Liver (tissue), 9 donors: ENCODE results near the gene COX8A. TPM values are rescaled to one million over a fixed set of nuclear protein-coding genes. Genes with fewer than 3 reads are reported as not detected.

Source experiments
- DNase-seq: peaks from one replicate; pipeline ENCODE4 v3.0.0-alpha.2; 2017; ENCODE audit warnings: low spot score
- H3K27ac ChIP-seq, 2 donors: one replicate each; pipeline ENCODE4 v1.7.0; 2013; ENCODE audit warnings: inconsistent platforms in 2 of 2, low read length in 2 of 2, control low read depth in 1 of 2, low read depth in 1 of 2, mild to moderate bottlenecking in 1 of 2
- H3K27me3 ChIP-seq, 4 donors: one replicate each; pipeline versions ENCODE4 v1.6.1 to v1.7.0; 2013; ENCODE audit warnings: low read length in 3 of 4, inconsistent platforms in 1 of 4, mild to moderate bottlenecking in 1 of 4, moderate library complexity in 1 of 4; ENCODE audit not compliant: control insufficient read depth in 4 of 4, insufficient read depth in 4 of 4
- H3K36me3 ChIP-seq, 4 donors: one replicate each; pipeline versions ENCODE4 v1.6.1 to v1.7.0; 2013; ENCODE audit warnings: low read length in 3 of 4, mild to moderate bottlenecking in 3 of 4, low read depth in 1 of 4, moderate library complexity in 1 of 4; ENCODE audit not compliant: control insufficient read depth in 4 of 4, insufficient read depth in 3 of 4
- H3K4me1 ChIP-seq, 4 donors: one replicate each; pipeline versions ENCODE4 v1.6.1 to v1.7.0; 2013; ENCODE audit warnings: low read length in 3 of 4, mild to moderate bottlenecking in 3 of 4, moderate library complexity in 1 of 4; ENCODE audit not compliant: control insufficient read depth in 4 of 4, insufficient read depth in 4 of 4
- H3K4me3 ChIP-seq, 3 donors: one replicate each; pipeline versions ENCODE4 v1.6.1 to v1.7.0; 2013; ENCODE audit warnings: low read length in 3 of 3, control low read depth in 1 of 3, low read depth in 1 of 3, mild to moderate bottlenecking in 1 of 3
- H3K9ac ChIP-seq, 2 donors: one replicate each; pipeline ENCODE4 v1.7.0; 2013; ENCODE audit warnings: low read length in 2 of 2, mild to moderate bottlenecking in 2 of 2, moderate library complexity in 2 of 2, control low read depth in 1 of 2, low read depth in 1 of 2
- H3K9me3 ChIP-seq, 4 donors: one replicate each; pipeline versions ENCODE4 v1.6.1 to v1.7.0; 2013; ENCODE audit warnings: low read length in 3 of 4; ENCODE audit not compliant: control insufficient read depth in 4 of 4
- CTCF ChIP-seq: fragments of 150-350 bp; IDR thresholded peaks from 2 replicates; pipeline ENCODE4 v1.5.1; 2017; ENCODE audit warnings: improper control_type of control experiment, low read depth, low read length; ENCODE audit not compliant: missing input control
- EGR1 ChIP-seq, 2 donors: IDR thresholded peaks; 2 replicates each; pipeline ENCODE4 v1.6.1; 2016 to 2018; ENCODE audit warnings: antibody characterized with exemption in 2 of 2, low read depth in 2 of 2
- FOXA1 ChIP-seq: IDR thresholded peaks from 2 replicates; pipeline ENCODE4 v1.6.1; 2016; ENCODE audit warnings: antibody characterized with exemption
- FOXA2 ChIP-seq: IDR thresholded peaks from 2 replicates; pipeline ENCODE4 v1.6.1; 2016; ENCODE audit warnings: antibody characterized with exemption
- GABPA ChIP-seq, 2 donors: IDR thresholded peaks in 1 of 2; conservative IDR thresholded peaks in 1 of 2; 2 replicates each; pipeline ENCODE4 v1.6.1; 2016; ENCODE audit warnings: antibody characterized with exemption in 2 of 2, mild to moderate bottlenecking in 1 of 2, moderate library complexity in 1 of 2
- HNF4A ChIP-seq, 2 donors: conservative IDR thresholded peaks; 2 replicates each; pipeline ENCODE4 v1.6.1; 2016; ENCODE audit warnings: antibody characterized with exemption in 2 of 2, mild to moderate bottlenecking in 2 of 2
- JUND ChIP-seq, 2 donors: IDR thresholded peaks; 2 replicates each; pipeline ENCODE4 v1.6.1; 2016; ENCODE audit warnings: antibody characterized with exemption in 2 of 2
- MAX ChIP-seq: IDR thresholded peaks from 2 replicates; pipeline ENCODE4 v1.6.1; 2016; ENCODE audit warnings: antibody characterized with exemption
- NR2F2 ChIP-seq: IDR thresholded peaks from 2 replicates; pipeline ENCODE4 v1.6.1; 2016; ENCODE audit warnings: antibody characterized with exemption
- REST ChIP-seq: IDR thresholded peaks from 2 replicates; pipeline ENCODE4 v1.6.1; 2016; ENCODE audit warnings: antibody characterized with exemption, mild to moderate bottlenecking
- RXRA ChIP-seq, 2 donors: IDR thresholded peaks; 2 replicates each; pipeline ENCODE4 v1.6.1; 2017 to 2018; ENCODE audit warnings: antibody characterized with exemption in 2 of 2, mild to moderate bottlenecking in 1 of 2
- SP1 ChIP-seq: IDR thresholded peaks from 2 replicates; pipeline ENCODE4 v1.6.1; 2018; ENCODE audit warnings: antibody characterized with exemption, mild to moderate bottlenecking
- TAF1 ChIP-seq: conservative IDR thresholded peaks from 2 replicates; pipeline ENCODE4 v1.6.1; 2016; ENCODE audit warnings: antibody characterized with exemption, mild to moderate bottlenecking
- YY1 ChIP-seq: IDR thresholded peaks from 2 replicates; pipeline ENCODE4 v1.6.1; 2016; ENCODE audit warnings: antibody characterized with exemption, mild to moderate bottlenecking
- ZBTB33 ChIP-seq: IDR thresholded peaks from 2 replicates; pipeline ENCODE4 v1.6.1; 2016; ENCODE audit warnings: antibody characterized with exemption
- WGBS: extraction: QIAGEN DNeasy Blood & Tissue Kit; methylation state at CpG from one replicate; pipeline ENCODE4 v1.1.7; 2013; 5-methylcytosine and 5-hydroxymethylcytosine counted together
- polyA plus RNA-seq, 2 donors: library from polyadenylated mRNA; stranded (reverse) in 1 of 2; unstranded in 1 of 2; fragments of 200-250 nt in 1 of 2; fragments of >200 nt in 1 of 2; fragmentation: Nextera tagmentation in 1 of 2; extraction: Ambion mirVana in 1 of 2; gene quantifications; one replicate each; pipeline versions ENCODE4 v1.2.1 to v1.2.3, GENCODE V29; 2013 to 2015
- total RNA-seq, 2 donors: library from RNA; depleted of rRNA; stranded (reverse); fragments of >200 nt; gene quantifications; one replicate each; pipeline ENCODE4 v1.2.3, GENCODE V29; 2014
- donor health status: healthy.
- donor health status: healthy.
- donor health status: healthy.
- donor health status: healthy.
- donor health status: healthy.

Gene COX8A
- total and polyA plus RNA-seq, 4 donors = 250 to 586 (median 363) TPM

GRCh38 chr11:64020976-64021756 is 46.7 kb downstream of the COX8A start:
- Histone ChIP-seq H3K9me3 (no peaks in the 10 kb centered on the region), H3K27ac (no peak overlapping the region), H3K4me1 (no peaks in the 10 kb centered on the region), H3K27me3 (no peaks in the 10 kb centered on the region), H3K9ac (no peak overlapping the region), H3K36me3 (no peaks in the 10 kb centered on the region), H3K4me3 (no peak overlapping the region)
- 90% methylated on average over 22 of the region's 22 CpGs for WGBS
- TF ChIP-seq YY1 (no peak), REST (no peak), RXRA (IDR thresholded peaks at IDR 0.05) (no peak), HNF4A (conservative IDR thresholded peaks at IDR 0.05) (no peak), MAX (no peak)
- no peak for DNase-seq

- Histone ChIP-seq H3K9ac (no peak overlapping the region), H3K27me3 (no peaks in the 10 kb centered on the region), H3K4me1 (no peaks in the 10 kb centered on the region), H3K9me3 (no peaks in the 10 kb centered on the region), H3K36me3 (no peaks in the 10 kb centered on the region), H3K4me3 (no peak overlapping the region), H3K27ac (no peak overlapping the region)
- 75% methylated on average over 10 of the region's 10 CpGs for WGBS
- TF ChIP-seq GABPA (IDR thresholded peaks at IDR 0.05 in 1 of 2, conservative IDR thresholded peaks at IDR 0.05 in 1 of 2) (no peak), NR2F2 (no peak), HNF4A (conservative IDR thresholded peaks at IDR 0.05) (no peak), FOXA2 (no peak), EGR1 (IDR thresholded peaks at IDR 0.05; ENCODE audit: low read depth in 2 of 2) (no peak)
- DNase-seq = no peak
These were observed 47.3 kb downstream of the COX8A start for GRCh38 chr11:64021757-64022093.

- no peaks in the 10 kb centered on the region for H3K4me1 ChIP-seq
- no peaks in the 10 kb centered on the region for H3K27me3 ChIP-seq
- H3K36me3 ChIP-seq = no peaks in the 10 kb centered on the region
- H3K9me3 ChIP-seq = no peaks in the 10 kb centered on the region
- H3K4me3 ChIP-seq = no peak overlapping the region
- no peak overlapping the region for H3K9ac ChIP-seq
- 91% methylated on average over 14 of the region's 14 CpGs for WGBS
- no peak overlapping the region for H3K27ac ChIP-seq
- DNase-seq = no peak
- TF ChIP-seq NR2F2 (no peak), HNF4A (conservative IDR thresholded peaks at IDR 0.05) (no peak), EGR1 (IDR thresholded peaks at IDR 0.05; ENCODE audit: low read depth in 2 of 2) (no peak), GABPA (IDR thresholded peaks at IDR 0.05 in 1 of 2, conservative IDR thresholded peaks at IDR 0.05 in 1 of 2) (no peak), FOXA1 (no peak), FOXA2 (no peak), CTCF (no peak), YY1 (no peak), TAF1 (no peak), SP1 (no peak), RXRA (IDR thresholded peaks at IDR 0.05) (no peak), JUND (IDR thresholded peaks at IDR 0.05) (no peak), ZBTB33 (no peak)
These were observed 47.8 kb downstream of the COX8A start for GRCh38 chr11:64022125-64022784.
